Hepatocyte (in vitro differentiated cells): ENCODE measurements around the gene IFT122.

Source experiments
- EZH2 ChIP-seq: fragments of 200-600 bp; sonication (generic); IDR thresholded peaks from 2 replicates; pipeline ENCODE4 v1.6.1; 2016; ENCODE audit warnings: antibody characterized with exemption, mild to moderate bottlenecking, borderline replicate concordance
- TF ChIP-seq, protein P1 (sequence below): fragments of 200-600 bp; sonication (generic); IDR thresholded peaks from 2 replicates; pipeline ENCODE4 v1.5.1; 2016; ENCODE audit warnings: antibody characterized with exemption, mild to moderate bottlenecking; ENCODE audit not compliant: poor library complexity

DNA sequence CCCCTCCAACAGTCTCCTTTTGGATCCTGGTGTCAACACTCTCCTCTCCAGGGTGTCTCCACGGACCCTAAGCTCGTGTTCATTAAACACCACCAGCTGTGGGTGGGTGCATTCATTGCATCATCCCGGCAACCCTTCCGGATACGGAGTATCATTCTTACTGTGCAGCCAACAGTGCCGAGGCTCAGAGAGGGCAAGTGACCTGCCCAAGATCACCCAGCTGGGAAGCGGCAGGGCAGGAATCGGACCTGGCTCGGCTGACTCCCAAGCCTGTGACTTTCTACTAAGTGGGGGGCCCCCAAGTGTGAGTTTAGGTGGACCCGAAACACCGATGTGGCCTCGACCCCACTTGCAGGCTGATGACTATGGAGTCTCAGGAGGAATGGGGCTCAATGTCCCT is 123.3 kb downstream of the IFT122 start:
- TF ChIP-seq, protein P1, sequence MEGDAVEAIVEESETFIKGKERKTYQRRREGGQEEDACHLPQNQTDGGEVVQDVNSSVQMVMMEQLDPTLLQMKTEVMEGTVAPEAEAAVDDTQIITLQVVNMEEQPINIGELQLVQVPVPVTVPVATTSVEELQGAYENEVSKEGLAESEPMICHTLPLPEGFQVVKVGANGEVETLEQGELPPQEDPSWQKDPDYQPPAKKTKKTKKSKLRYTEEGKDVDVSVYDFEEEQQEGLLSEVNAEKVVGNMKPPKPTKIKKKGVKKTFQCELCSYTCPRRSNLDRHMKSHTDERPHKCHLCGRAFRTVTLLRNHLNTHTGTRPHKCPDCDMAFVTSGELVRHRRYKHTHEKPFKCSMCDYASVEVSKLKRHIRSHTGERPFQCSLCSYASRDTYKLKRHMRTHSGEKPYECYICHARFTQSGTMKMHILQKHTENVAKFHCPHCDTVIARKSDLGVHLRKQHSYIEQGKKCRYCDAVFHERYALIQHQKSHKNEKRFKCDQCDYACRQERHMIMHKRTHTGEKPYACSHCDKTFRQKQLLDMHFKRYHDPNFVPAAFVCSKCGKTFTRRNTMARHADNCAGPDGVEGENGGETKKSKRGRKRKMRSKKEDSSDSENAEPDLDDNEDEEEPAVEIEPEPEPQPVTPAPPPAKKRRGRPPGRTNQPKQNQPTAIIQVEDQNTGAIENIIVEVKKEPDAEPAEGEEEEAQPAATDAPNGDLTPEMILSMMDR: no peak
- TF ChIP-seq EZH2: no peak
